Transverse colon (tissue), 1 donor: Measurements from ENCODE around the gene PPP6R2.

ENCODE experiments used
- EP300 ChIP-seq: sonication (generic); formaldehyde crosslinking; IDR thresholded peaks from one replicate; pipeline ENCODE4 v1.6.1; 2017; ENCODE audit warnings: antibody characterized with exemption, low read depth
- POLR2A ChIP-seq: fragments of 450-650 bp; IDR thresholded peaks from one replicate; pipeline ENCODE4 v1.6.1; 2016; ENCODE audit warnings: antibody characterized with exemption, mild to moderate bottlenecking, moderate library complexity

GRCh38 chr22:50438305-50439275 is 95.5 kb downstream of the PPP6R2 start:
- TF ChIP-seq EP300 (no peak), POLR2A (no peak)
